ENCODE results near the gene NANOS3.

Gene NANOS3

DNA sequence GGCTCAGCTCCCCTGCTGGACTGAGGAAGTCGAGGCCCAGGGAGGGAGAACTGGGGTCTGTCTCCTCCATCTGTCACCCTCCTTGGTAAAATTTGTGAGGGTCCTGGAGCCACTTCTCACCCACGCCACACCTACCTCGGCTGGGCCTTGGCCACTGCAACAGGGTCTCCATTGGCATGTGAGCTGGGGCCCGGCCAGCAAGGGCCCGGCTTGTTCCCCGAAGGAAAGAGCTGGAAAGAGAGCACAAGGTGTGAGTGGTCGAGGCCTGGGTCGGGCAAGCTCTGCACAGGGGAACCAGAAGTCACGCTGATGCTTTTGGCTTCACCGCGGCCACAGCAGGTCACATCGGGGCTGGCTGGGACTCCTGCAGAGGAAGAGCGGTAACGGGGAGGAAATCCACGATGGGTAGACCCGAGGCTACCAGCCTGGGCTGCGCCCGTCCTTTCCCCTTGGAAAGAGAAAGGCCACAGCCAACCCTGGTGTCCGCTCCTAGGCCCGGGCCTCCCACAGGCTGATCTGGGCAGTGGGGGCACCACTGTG is 9.0 kb downstream of the NANOS3 start:
- DNase-seq (ENCODE audit: low spot score), result no peak

DNA sequence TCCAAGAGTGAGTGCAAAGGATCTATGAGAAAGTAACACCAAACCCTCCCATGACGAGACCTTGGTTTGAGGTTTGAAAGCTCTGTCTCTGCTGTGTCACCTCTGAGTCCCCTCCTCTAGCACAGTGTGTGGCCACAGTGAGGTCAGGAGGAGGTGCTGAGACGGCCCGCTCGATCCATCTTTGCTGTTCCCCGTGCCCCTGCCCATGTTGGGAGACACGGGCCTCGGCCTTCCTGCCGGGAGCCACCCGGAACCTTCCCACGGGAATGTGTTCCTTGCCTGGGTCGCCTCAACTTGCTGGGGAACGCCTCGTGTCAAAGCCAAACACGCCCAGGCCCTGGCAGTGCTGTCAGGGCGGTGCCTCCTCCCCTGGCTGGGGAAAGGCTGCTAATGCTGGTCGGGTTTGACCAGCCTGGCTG is 10.1 kb downstream of the NANOS3 start:
- DNase-seq (ENCODE audit: low spot score), result no peak

DNA sequence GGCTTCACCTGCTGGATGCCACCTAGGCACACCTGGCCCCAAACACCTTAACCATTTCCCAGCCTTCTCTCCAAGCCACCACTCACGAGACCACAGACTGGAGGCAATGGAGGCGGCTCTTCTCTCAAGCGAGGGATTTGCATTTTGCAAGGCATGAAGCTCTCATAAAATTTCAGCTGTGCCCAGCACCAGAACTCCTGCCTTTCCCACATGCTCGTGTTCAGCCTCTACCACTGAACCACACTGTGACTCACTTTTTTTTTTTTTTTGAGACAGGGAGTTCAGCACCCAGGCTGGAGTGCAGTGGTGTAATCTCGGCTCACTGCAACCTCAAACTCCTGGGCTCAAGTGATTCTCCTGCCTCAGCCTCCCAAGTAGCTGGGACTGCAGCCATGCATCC is 10.6 kb downstream of the NANOS3 start:
- DNase-seq (ENCODE audit: low spot score), result no peak

DNA sequence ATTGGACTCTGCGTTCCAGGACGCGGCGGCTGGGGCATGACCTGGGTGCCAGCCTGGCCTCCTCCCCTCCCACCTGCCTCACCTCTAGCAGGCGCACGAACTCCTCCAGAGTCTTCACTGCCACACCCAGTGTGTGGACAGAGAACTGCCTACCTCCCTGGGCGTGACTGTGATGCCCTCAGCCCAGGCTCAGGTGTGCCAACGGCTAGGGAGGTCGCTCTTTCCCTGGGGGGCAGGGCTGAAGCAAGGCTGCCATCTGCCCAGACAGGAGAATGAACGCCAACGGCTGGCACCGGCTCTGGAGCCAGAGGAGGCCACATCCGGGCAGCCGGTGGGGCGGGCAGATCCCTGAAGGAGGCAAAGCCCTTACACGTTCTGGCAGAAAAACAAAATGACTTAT is 11.3 kb downstream of the NANOS3 start:
- no peak for DNase-seq (ENCODE audit: low spot score)

DNA sequence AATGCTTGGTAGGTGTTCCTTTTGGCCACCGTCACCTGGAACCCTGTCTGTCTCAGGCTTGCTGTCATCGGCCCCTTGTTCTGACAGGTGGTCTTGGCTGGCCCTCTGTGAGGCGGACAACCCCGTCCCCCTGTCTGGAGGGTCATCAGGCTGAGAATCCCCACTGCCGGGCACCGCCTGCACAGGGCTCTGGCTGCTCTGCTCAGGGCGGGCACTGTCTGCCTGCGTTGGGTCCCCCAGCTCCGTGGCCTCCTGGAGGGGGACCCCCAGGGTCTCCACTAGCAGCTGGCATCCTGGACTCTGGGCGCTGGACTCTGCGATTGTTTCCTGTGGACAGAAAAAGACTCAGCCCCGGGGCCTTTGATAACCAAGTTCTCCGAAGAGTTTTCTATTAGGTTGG is 13.2 kb downstream of the NANOS3 start:
- no peak for DNase-seq (ENCODE audit: low spot score)

DNA sequence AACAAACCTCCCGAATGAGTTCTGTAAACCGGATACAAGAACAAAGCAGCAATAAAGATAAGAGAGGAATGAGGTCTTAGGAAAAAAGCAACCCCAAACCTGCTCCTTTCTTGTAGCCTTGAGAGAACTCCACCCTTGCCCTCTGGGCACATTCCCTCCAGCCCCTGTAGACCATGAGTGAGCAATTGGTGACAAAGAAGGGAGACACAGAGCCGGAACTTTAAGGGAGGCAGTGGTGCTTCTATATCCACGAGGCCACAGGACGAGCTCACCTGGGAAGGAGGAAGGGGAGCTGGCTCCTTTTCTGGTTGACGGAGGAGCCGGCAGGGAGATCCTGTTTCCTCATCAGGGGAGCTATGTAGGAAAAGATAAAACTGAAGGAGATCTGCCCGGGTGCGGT is 15.9 kb downstream of the NANOS3 start:
- no peak for DNase-seq (ENCODE audit: low spot score)

DNA sequence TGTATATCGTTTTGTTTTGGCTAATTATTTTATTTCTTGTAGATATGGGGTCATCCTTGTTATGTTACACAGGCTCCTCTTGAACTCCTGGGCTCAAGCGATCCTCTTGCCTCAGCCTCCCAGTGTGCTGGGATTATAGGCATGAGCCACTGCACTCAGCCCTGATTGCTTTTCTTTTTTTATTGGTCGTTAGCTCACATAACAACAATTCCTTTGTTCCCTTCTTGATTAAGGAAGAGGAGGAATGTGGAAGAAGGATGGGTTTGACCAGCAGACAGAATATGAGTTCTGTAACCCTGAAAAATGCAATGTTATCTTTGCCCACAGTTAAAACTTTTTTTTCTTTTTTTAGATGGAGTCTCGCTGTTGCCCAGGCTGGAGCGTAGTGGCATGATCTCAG is 17.6 kb downstream of the NANOS3 start:
- DNase-seq (ENCODE audit: low spot score), result peak; percentile 45

DNA sequence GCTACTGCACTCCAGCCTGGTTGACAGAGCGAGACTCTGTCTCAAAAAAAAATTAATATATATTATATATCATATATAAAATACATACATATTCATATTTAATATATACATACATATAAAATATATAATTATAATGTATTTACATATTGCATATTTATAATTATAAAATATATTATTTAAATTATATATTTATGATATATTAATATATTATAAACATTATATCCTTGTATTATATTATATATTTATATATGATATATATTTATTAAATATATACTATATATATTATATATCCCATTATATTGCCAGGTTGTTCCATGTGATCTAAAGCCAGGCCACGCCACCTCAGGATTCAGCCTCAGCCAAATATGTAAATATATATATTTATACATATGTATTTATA is 19.3 kb downstream of the NANOS3 start:
- no peak for DNase-seq (ENCODE audit: low spot score)

DNA sequence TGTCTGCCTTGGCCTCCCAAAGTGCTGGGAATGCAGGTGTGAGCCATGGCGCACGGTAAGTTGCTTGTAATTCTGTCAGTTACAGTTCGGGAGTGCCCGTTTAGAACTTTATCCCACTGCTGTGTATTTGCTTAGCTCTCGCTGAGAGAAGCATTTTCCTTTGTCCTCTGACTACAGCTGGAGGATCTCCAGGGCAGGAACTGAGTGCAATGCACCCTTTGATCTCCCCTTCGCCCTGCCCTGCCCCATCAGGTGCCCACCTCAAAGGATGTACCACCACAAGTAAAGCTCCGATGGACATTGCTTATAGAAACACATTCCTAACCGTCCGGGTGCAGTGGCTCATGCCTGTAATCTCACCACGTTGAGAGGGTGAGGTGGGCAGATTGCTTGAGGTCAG is 22.5 kb downstream of the NANOS3 start:
- no peak for DNase-seq (ENCODE audit: low spot score)

DNA sequence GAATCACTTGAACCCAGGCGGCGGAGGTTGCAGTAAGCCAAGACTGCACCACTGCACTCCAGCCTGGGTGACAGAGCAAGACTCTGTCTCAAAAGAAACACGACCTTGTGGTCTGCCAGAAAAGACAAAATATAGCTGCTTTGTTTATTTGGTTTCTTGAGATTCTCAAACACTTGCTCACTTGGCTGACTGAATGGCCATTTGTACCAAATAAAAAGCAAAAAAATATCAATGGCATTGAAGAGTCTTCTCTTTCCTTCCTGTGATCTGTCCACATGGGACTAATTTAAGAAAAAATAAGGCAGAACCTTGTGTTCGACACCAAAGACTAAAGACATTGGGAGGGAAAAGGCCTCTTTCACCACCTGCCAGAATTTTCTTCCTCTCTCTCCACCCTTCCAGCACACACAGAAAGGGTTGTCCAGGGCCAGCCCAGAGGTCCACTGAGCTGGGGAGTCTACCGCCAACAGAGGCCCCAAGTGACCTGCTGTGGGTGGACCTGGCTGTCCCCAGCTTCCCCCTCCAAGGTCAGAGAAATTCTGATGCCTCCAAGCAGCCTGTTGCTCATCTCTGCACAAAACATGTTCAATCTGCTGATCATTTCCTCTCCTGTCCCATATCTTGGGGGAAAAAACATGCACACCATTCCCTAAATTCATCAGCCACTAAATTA is 23.1 kb downstream of the NANOS3 start:
- DNase-seq (ENCODE audit: low spot score), result no peak

DNA sequence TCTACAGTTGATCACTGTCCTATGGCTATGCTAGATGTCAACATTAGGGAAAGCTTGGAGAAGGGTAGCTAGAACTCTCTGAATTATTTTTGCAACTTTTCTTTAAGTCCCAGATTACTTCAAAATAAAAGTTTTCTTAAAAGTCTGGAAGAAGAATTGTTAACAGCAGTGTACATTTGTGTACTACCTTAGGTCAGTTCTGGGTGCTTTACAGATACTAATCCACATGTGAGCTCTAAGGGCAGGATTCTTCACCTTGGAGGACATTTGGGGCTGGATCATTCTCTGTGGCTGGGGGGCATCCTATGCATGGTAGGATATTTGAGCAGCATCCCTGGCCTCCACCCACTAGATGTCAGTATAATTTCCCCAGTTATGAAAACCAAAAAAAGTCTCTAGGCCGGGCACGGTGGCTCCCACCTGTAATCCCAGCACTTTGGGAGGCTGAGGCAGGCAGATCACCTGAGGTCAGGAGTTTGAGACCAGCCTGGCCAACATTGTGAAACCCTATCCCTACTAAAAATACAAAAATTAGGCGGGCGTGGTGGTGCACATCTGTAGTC is 26.1 kb downstream of the NANOS3 start:
- DNase-seq (ENCODE audit: low spot score), result no peak

DNA sequence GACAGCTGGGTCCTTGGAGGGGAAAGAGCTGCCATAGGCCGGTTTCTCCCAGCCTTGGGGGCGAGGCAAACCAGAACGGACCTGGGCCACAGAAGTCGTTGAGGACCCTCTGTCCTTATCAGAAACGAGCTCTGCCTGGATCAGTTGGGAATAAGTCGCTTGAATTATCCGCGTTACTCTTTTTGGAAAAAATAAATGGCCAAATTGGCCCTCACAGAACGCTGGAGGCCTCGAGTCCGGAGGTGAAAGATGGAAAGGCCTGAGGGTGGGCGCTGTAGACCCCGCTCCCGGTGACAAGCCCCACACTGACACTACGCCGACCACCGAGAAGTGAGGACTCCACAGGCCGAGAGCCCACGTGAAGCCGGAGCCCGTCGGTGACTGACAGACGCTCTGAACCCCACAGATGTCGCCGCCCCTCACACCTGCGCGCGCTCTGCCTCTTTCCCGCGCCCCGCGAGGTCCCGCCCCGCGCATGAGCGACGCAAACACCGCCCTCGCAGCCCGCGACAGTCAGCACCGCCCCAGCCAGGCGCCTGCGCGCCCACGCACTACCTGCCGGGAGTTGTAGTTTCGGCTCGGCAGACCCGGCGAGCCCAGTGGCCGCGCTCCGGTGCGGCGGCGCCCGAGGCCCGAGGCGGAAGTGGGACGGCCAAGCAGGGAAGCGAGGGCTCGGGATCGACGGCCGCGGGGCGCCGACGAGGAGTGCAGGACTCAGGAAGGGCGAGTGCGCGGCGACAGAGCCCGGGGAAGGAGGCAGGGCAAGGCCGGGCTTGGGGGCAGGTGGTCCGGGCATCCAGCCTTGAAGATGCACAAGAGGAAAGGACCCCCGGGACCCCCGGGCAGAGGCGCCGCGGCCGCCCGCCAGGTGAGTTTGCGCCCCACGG is 28.9 kb downstream of the NANOS3 start, which contains the start of the genes BRME1 and CC2D1A:
Gene BRME1 (minus strand): TSS at position 484 of the 887 bp plus-strand sequence. CDS start 1,225 bp downstream, outside the sequence.
Gene CC2D1A (plus strand): TSS at position 568 of the 887 bp plus-strand sequence. CDS start 241 bp downstream, at position 809.
- DNase-seq (ENCODE audit: low spot score), result peak; percentile 94

DNA sequence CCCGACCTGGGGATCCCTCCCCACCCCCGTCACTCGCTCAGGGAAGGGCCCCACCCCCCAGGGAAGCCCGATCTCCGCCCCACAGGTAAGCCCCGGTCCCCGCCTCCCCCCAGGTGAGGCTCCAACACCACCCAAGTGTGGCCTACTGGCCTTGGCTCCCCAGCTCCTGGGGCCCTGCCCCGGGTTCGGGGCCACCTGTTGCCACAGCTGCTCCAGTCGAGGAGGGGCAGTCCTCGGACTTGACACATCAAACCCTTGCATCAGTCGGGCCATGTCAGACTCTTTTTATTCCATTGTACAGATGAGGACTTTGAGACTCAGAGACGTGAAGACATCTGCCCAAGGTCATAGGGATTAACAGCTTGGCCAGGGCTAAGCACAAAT is 29.6 kb downstream of the NANOS3 start:
- no peak for DNase-seq (ENCODE audit: low spot score)

DNA sequence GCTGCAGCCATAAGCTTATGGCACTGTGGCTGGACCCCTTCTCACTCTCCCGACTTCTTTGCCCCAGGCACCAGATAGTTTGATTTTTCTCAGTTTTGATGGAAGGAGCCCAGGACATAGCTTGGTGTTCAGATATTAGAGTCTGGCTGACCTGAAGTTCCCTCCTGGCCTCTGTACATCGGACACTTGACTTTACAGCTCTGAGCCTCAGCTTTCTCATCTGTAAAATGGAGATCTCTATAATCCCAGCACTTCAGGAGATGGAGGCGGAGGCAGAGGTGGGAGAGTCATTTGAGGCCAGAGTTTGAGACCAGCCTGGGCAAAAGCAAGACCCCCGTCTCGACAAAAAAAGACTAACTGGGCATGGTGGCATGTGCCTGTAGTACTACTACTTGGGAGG is 30.0 kb downstream of the NANOS3 start:
- no peak for DNase-seq (ENCODE audit: low spot score)

DNA sequence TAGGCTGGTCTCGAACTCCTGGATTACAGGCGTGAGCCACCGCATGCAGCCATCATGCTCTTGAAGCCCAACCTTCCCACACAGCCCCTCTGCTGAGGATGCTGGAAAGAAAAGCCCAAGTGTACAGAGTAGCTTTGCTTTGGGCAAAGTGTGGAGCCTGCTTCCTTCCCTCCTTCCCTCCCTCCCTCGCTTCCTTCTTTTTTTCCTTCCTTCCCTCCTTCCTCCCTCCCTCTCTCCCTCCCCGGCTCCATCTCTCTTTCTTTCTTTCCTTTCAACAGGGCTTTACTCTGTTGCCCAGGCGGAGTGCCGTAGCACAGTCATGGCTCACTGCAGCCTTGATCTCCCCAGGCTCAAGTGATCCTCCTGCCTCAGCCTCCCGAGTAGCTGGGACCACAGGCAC is 31.7 kb downstream of the NANOS3 start:
- no peak for DNase-seq (ENCODE audit: low spot score)

DNA sequence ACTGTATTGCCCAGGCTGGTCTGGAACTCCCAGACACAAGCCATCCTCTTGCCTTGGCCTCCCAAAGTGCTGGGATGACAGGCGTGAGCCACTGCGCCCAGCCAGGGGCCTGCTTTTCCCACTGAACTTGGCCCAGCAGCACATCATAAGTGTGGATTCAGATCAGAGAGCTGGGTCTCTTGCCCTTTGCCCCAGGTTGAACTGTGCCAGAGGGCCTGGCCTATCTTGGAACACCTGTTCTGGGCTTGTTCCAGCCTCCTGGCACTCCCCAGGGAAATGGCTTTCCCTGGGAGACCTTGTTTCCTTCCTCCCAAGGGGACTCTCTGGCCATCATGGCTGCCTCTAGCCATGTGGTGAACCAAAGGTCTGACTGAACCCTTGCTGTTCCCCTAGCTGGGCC is 32.5 kb downstream of the NANOS3 start:
- DNase-seq (ENCODE audit: low spot score), result no peak

DNA sequence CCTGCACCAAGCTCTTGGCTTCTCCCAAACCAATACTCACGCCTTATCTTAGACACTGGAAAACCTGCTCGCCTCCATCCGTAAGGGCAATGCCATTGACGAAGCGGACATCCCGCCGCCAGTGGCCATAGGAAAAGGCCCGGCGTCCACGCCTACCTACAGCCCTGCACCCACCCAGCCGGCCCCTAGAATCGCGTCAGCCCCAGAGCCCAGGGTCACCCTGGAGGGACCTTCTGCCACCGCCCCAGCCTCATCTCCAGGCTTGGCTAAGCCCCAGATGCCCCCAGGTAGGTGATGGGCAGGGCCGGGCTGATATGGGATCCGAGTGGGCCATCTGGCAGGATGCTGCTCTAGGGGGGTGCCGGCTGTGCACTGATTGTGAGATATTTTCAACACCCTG is 36.4 kb downstream of the NANOS3 start:
- no peak for DNase-seq (ENCODE audit: low spot score)

DNA sequence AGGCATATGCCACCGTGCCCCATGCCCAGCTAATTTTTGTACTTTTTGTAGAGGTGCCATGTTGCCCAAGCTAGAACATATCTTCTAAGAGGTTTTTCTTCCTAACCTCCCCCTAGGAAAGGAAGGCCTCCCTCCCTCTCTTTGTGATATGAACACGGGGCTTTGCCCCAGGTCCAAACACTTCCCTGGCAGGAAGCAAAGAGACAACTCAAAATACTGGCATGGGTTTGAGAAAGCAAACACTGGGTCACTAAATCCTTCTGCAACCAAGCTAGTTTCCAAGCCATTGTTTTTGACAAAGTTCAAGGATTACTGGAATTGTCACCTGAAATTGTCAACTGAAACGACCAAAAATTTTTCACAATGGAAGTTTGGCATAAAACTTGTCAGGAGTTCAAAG is 37.8 kb downstream of the NANOS3 start:
- no peak for DNase-seq (ENCODE audit: low spot score)

DNA sequence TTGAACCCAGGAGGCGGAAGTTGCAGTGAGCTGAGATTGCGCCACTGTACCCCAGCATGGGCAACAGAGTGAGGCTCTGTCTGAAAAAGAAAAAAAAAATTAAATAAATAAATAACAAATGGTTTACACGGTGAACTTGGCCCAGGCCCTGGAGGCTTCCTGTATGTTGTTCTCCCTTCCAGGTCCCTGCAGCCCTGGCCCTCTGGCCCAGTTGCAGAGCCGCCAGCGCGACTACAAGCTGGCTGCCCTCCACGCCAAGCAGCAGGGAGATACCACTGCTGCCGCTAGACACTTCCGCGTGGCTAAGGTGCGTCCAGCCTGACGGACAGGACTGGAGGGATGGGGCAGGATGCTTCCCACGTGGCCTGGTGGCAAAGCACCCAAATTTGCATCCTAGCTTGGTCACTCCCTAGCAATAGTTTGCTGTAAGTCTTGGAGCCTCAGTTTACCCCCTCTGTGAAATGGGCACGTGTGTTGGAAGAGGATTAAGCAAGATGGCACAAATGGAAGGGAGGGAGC is 41.0 kb downstream of the NANOS3 start:
- DNase-seq (ENCODE audit: low spot score), result no peak

DNA sequence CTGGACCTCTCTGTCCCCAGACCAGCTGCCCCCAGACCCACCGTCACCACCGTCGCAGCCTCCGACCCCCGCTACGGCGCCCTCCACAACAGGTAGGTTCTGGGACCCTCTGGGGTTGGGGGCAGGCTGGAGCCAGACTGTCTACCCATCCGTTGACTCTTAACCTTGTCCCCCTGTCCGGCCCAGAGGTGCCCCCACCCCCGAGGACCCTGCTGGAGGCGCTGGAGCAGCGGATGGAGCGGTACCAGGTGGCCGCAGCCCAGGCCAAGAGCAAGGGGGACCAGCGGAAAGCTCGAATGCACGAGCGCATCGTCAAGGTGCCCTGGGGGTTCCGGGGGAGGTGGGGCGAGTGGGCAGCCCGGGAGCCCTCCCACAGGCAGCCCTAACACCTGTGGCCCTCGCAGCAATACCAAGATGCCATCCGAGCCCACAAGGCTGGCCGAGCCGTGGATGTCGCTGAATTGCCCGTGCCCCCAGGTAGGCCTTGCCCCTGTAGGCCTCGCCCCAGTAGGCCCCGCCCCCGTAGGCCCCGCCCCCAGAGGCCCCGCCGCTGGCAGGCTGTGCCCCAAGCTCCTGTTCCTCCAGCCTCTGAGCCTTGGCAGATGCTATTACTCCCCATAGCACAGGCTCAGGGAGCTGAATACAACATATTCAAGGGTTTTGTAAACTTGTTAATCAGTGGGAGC is 41.9 kb downstream of the NANOS3 start:
- DNase-seq (ENCODE audit: low spot score), result no peak

DNA sequence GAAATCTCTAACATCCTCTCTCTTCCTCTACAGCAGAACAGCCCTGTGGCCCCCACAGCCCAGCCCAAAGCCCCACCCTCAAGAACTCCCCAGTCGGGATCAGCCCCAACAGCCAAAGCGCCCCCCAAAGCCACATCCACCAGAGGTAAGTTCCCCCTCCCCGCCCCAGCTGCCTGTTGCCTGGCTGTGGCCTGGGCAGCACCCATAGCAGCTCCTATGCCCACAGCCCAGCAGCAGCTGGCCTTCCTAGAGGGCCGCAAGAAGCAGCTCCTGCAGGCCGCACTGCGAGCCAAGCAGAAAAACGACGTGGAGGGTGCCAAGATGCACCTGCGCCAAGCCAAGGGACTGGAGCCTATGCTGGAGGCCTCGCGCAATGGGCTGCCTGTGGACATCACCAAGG is 43.6 kb downstream of the NANOS3 start:
- no peak for DNase-seq (ENCODE audit: low spot score)

All from COLO829 (cell line).